Activated naive CD8-positive, alpha-beta T cell (primary cell): ENCODE data around the gene ACTN2.

Source experiments
- H3K27ac Mint-ChIP-seq: one replicate; pipeline ENCODE4 v1.8.0; 2021; ENCODE audit warnings: mixed read lengths
- H3K27me3 Mint-ChIP-seq: one replicate; pipeline ENCODE4 v1.8.0; 2021; ENCODE audit warnings: mixed read lengths
- H3K36me3 Mint-ChIP-seq: one replicate; pipeline ENCODE4 v1.8.0; 2021; ENCODE audit warnings: mixed read lengths
- H3K4me1 Mint-ChIP-seq: one replicate; pipeline ENCODE4 v1.8.0; 2021; ENCODE audit warnings: low read depth, mixed read lengths
- H3K4me3 Mint-ChIP-seq: one replicate; pipeline ENCODE4 v1.8.0; 2021; ENCODE audit warnings: mild to moderate bottlenecking, mixed read lengths
- H3K9me3 Mint-ChIP-seq: one replicate; pipeline ENCODE4 v1.8.0; 2021; ENCODE audit warnings: low read depth, mixed read lengths

The ACTN2 gene

DNA sequence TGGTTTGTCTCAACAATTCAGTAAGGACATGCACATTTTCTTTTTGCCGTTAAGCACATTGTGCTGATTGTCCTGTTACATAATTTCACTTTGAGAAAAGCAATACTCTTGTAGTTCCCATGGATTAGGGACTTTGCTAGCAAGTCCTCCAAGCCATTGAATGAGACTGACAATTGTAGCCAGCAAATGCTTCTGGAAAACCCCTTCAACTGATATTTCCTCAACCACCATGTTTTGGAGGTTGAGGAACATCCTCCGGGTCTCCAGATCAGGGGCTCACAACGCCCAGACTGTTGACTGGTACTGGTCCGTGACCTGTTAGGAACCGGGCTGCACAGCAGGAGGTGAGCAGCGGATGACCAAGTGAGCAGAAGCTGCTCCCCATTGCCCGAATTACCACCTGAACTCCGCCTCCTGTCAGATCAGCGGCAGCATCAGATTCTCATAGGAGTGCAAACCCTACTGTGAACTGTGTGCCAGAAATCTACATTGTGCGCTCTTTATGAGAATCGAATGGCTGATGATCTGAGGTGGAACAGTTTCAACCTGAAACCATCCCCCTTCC is 24.1 kb downstream of the ACTN2 start:
- Mint-ChIP-seq H3K36me3 (no peaks in the 10 kb centered on the region), H3K4me1 (no peaks in the 10 kb centered on the region), H3K9me3 (no peaks in the 10 kb centered on the region), H3K27me3 (peaks cover 11% of the 10 kb centered on the region), H3K4me3 (no peak overlapping the region), H3K27ac (no peak overlapping the region)

DNA sequence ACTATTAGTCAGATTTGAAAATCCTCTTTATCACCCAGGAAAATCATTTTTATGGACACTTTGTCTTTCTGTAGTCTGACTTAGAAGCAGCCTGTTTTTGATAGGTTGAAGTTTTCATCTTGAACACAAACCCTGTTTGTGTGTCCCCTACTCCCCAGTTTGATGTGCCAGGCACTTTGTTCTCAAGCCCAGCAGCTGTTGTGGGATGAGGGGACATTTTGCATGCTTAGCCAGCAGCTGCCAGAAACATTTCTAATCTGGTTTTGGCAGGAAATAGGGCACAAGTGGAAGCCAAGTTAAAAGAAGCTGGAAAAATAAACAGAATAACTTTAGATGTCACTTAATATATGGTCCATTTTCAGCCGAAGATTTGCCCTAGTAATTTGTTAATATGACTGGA is 29.9 kb downstream of the ACTN2 start:
- no peaks in the 10 kb centered on the region for H3K4me1 Mint-ChIP-seq
- H3K27me3 Mint-ChIP-seq: peaks cover 26% of the 10 kb centered on the region
- H3K27ac Mint-ChIP-seq: no peak overlapping the region
- no peaks in the 10 kb centered on the region for H3K9me3 Mint-ChIP-seq
- H3K4me3 Mint-ChIP-seq: no peak overlapping the region
- H3K36me3 Mint-ChIP-seq: no peaks in the 10 kb centered on the region

DNA sequence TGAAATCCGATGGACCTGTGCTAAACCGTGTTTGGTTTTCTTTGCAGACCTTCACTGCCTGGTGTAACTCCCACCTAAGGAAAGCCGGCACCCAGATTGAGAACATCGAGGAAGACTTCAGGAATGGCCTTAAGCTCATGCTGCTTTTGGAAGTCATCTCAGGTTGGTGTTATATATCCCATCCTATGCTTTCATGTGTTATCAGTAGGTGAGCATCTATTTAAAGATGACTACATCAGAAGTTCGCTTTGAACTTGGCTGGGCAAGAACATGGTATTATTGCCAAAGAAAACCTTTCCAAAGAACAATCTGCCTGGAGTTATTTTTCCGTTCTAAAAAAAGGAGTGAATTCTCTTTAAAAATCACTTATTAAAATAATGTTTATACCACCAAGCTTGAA is 31.5 kb downstream of the ACTN2 start:
- no peaks in the 10 kb centered on the region for H3K36me3 Mint-ChIP-seq
- H3K4me3 Mint-ChIP-seq: no peak overlapping the region
- no peak overlapping the region for H3K27ac Mint-ChIP-seq
- H3K27me3 Mint-ChIP-seq: peaks cover 21% of the 10 kb centered on the region
- no peaks in the 10 kb centered on the region for H3K9me3 Mint-ChIP-seq
- H3K4me1 Mint-ChIP-seq: no peaks in the 10 kb centered on the region

DNA sequence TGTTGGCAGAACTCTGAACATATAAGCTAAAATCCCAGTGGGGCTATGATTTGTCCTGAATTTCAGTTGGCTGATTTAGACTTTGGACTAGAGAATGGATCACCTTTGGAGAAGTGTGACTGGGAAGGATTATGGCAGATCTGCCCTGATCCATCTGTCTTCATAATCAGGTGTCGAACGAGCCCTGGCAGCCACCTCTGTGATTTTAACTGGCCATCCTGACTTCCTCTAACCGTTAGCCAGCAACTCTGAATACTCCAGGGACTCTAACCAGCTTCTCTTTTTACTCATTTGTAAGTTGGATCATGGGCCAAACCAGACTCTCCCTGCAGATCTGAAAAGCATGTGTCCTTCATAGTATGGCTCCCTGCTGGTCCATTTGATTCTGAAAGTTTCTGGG is 32.0 kb downstream of the ACTN2 start:
- H3K4me1 Mint-ChIP-seq: no peaks in the 10 kb centered on the region
- H3K27me3 Mint-ChIP-seq: peaks cover 20% of the 10 kb centered on the region
- no peaks in the 10 kb centered on the region for H3K9me3 Mint-ChIP-seq
- H3K36me3 Mint-ChIP-seq: no peaks in the 10 kb centered on the region
- H3K4me3 Mint-ChIP-seq: no peak overlapping the region
- H3K27ac Mint-ChIP-seq: no peak overlapping the region

DNA sequence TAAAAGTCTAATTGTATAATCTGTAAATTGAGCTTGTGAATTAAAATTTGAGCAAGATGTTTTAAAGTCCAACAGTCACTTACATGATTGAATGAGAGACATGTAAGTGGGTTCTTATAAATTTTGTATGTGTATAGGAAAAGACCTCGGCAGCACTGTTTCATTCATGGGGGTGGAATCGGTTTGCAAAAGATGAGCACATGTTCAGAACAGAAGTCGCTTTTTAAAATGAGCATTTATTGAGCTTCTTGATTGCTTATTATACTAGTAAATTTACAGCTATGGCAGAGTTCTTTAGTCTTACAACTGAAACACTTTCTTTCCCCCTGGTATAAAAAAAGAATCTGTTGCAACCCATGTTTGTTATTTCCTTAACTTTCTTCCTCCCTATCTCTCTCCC is 33.9 kb downstream of the ACTN2 start:
- Mint-ChIP-seq H3K27me3 (peaks cover 20% of the 10 kb centered on the region), H3K9me3 (no peaks in the 10 kb centered on the region), H3K4me1 (no peaks in the 10 kb centered on the region), H3K36me3 (no peaks in the 10 kb centered on the region), H3K27ac (no peak overlapping the region), H3K4me3 (no peak overlapping the region)

DNA sequence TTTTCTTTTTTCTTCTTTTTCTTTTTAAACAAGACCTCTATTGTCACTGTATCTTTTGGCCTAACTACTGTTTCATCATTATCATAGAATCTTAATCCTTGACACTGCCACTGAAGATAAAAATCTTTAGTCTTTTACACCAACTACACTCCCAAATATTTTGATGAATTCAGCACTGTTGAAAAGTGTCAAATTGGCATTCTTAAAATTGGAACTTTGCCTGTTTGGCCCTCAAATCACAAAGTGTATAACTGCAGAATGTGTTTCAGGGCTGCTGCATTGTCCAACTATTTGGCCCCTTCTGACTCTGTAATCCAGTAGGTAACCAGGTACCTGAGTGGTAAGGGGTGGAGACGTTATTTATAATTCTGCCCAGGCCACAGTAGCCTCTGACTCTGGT is 34.3 kb downstream of the ACTN2 start:
- peaks cover 20% of the 10 kb centered on the region for H3K27me3 Mint-ChIP-seq
- H3K36me3 Mint-ChIP-seq: no peaks in the 10 kb centered on the region

DNA sequence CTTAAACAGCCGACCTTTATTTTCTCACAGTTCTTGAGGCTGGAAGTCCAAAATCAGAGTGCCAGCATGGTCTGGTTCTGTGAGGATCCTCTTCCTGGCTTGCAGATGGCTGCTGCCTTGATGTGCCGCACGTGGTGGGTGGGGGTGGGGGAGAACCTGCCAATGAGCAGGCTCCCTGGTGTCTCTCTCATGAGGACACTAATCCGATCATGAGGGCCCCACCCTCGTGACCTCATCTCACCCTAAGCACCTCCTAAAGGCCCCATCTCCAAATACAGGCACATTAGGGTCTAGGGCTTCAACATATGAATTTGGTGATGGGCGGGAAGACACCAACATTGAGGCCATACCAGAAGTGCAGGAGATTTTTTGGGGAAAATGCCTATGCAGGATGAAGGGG is 37.8 kb downstream of the ACTN2 start:
- H3K4me1 Mint-ChIP-seq: no peaks in the 10 kb centered on the region
- no peak overlapping the region for H3K4me3 Mint-ChIP-seq
- H3K27me3 Mint-ChIP-seq: peaks cover 8% of the 10 kb centered on the region
- H3K27ac Mint-ChIP-seq: no peak overlapping the region
- H3K36me3 Mint-ChIP-seq: no peaks in the 10 kb centered on the region
- H3K9me3 Mint-ChIP-seq: no peaks in the 10 kb centered on the region

More for the DNA sequence above, 34.3 kb downstream of the ACTN2 start:
- Mint-ChIP-seq H3K4me3 (no peak overlapping the region), H3K4me1 (no peaks in the 10 kb centered on the region), H3K27ac (no peak overlapping the region), H3K9me3 (no peaks in the 10 kb centered on the region)

DNA sequence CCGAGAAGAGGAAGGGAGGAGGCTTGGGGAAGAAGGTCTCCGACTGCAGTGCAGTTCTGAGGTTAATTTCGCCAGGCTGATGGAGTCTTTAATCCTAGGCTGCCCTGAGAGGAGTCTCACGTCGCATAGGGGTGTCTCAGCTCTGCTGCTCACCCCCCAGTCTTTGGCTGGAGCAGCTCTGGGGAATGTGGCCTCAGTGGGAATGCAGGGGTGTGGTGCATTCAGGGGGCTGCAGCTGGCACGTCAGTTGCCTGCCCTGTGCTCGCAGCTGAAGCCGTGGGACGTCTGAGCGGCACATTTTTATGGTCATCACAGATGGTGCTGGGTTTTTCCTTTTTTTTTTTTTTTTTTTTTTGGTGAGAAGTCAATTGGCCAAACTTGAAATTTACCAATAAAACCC is 38.2 kb downstream of the ACTN2 start:
- Mint-ChIP-seq H3K27me3 (peaks cover 5% of the 10 kb centered on the region), H3K4me1 (no peaks in the 10 kb centered on the region), H3K27ac (no peak overlapping the region), H3K4me3 (no peak overlapping the region), H3K9me3 (no peaks in the 10 kb centered on the region), H3K36me3 (no peaks in the 10 kb centered on the region)

DNA sequence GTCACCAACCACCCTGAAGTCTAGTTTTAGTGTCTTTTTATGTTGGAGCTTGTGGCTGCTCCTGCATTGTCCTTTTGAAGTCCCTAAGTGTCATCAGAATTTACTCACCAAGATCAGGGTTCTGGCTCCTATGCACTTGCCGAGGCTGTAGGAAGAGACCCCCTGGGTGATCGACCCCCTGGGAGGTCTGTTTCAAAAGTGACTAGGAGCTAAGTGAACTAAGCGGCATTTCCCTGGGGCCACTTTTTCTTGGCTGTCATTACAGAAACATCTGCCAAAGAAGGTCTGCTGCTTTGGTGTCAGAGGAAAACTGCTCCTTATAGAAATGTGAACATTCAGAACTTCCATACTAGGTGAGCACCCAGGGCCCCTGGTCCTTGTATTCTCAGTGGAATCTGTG is 39.4 kb downstream of the ACTN2 start:
- H3K27me3 Mint-ChIP-seq: peaks cover 1% of the 10 kb centered on the region
- no peaks in the 10 kb centered on the region for H3K4me1 Mint-ChIP-seq
- no peak overlapping the region for H3K4me3 Mint-ChIP-seq
- H3K27ac Mint-ChIP-seq: no peak overlapping the region
- H3K36me3 Mint-ChIP-seq: no peaks in the 10 kb centered on the region
- H3K9me3 Mint-ChIP-seq: no peaks in the 10 kb centered on the region

DNA sequence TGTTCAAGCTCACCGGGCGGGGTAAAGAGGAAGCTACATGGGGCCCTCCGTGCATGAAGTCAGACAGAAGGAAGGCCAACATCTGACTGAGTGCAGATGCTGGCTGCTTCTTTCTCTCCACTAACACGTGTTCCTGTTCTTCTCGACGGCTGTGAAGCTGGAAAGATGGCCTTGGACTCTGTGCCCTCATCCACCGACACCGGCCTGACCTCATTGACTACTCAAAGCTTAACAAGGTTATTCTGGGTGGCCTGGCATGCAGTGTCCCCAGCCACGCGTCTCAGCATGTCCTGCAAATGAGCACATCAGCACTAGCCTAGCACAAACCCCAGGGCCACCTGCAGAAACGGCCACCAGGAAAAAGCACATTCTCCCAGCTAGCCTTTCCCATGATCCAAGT is 41.2 kb downstream of the ACTN2 start:
- H3K27me3 Mint-ChIP-seq: peaks cover 1% of the 10 kb centered on the region
- H3K4me3 Mint-ChIP-seq: no peak overlapping the region
- H3K4me1 Mint-ChIP-seq: no peaks in the 10 kb centered on the region
- no peaks in the 10 kb centered on the region for H3K9me3 Mint-ChIP-seq
- no peak overlapping the region for H3K27ac Mint-ChIP-seq
- no peaks in the 10 kb centered on the region for H3K36me3 Mint-ChIP-seq

DNA sequence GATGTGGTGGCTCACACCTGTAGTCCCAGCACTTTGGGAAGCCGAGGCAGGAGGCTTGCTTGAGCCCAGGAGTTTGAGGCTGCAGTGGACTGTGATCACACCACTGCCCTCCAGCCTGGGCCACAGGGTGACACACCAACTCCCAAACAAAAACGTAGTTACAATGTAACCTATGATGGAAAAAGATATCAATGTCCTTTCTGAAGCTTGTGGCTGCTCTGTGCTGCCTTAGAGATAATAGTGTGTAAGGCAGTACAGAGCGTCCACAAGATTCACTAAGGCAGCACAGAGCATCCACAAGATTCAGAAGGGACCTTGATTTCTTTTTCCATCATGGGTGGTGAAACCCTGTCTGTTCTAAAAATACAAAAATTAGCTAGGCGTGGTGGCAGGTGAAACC is 42.5 kb downstream of the ACTN2 start:
- Mint-ChIP-seq H3K36me3 (no peaks in the 10 kb centered on the region), H3K9me3 (no peaks in the 10 kb centered on the region), H3K27me3 (peaks cover 1% of the 10 kb centered on the region), H3K4me3 (no peak overlapping the region), H3K27ac (no peak overlapping the region), H3K4me1 (no peaks in the 10 kb centered on the region)

DNA sequence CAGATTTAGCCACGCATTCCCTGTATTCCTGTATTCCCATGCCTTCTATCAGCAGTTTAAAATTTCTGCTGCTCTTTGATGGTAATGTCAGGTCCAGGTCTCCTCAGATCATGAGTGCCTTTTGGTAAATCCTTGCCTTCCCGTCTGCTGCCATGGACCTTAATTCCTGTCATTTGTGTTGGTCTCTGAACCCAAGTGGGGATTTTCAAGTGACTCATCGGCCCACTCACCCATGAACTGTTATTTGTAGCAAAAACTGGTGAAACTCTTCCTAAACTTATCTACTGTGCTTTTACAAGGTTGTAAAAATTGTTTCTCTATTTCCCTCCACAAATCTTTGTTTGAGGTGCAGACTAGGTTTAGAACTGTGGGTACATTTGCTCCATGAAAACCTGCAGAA is 47.4 kb downstream of the ACTN2 start:
- Mint-ChIP-seq H3K27ac (no peak overlapping the region), H3K27me3 (no peaks in the 10 kb centered on the region), H3K36me3 (no peaks in the 10 kb centered on the region), H3K9me3 (no peaks in the 10 kb centered on the region), H3K4me1 (peaks cover 2% of the 10 kb centered on the region), H3K4me3 (no peak overlapping the region)

DNA sequence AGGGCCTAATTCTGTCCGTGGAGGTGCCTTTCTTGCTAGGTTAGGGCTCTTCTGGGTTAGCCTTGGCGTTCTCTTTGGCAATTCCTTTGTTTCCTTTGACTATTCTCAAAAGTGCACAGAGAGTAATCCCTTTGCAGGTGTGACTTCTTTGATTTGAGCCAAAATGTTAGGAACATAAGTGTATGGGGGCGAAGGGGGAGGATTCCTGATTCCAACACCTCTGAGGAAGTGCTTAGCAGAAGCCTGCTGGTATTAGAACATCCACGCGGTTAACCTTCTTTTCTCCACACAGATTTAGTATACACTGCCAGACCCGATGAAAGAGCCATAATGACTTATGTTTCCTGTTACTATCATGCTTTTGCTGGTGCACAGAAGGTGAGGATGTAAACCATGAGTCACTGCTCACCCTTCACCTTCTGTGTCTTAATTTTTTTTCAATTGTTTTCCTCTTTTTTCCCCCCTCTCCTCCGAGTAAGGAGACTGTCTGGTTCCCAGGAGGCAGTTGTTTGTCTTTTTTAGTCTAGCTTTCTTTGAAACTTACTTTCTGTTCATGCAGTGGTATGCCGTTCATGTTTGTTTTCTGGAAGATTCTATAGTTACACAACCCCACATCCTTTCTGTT is 48.0 kb downstream of the ACTN2 start:
- no peaks in the 10 kb centered on the region for H3K27me3 Mint-ChIP-seq
- no peak overlapping the region for H3K4me3 Mint-ChIP-seq
- peaks cover 2% of the 10 kb centered on the region for H3K4me1 Mint-ChIP-seq
- no peaks in the 10 kb centered on the region for H3K36me3 Mint-ChIP-seq
- no peak overlapping the region for H3K27ac Mint-ChIP-seq
- H3K9me3 Mint-ChIP-seq: no peaks in the 10 kb centered on the region

DNA sequence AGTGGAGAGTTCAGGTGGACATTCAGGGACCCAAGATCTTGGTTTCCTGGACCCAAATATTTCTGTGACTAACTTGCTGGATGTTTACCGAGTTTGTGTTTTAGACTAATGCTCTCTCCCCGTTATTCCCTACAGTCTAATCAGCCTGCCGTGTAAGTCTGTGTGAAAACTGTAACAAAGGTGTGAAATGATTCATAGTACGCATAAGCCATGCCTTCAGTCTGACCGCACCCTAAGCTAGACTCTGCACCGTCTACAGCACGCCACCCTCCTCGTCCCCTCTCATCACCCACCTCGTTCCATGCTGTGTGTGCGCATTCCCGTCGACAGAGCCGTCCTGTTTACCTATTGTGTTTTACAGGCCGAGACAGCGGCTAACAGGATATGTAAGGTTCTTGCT is 50.5 kb downstream of the ACTN2 start:
- Mint-ChIP-seq H3K9me3 (no peaks in the 10 kb centered on the region), H3K4me1 (peaks cover 2% of the 10 kb centered on the region), H3K27me3 (peaks cover 1% of the 10 kb centered on the region), H3K4me3 (no peak overlapping the region), H3K27ac (no peak overlapping the region), H3K36me3 (no peaks in the 10 kb centered on the region)

DNA sequence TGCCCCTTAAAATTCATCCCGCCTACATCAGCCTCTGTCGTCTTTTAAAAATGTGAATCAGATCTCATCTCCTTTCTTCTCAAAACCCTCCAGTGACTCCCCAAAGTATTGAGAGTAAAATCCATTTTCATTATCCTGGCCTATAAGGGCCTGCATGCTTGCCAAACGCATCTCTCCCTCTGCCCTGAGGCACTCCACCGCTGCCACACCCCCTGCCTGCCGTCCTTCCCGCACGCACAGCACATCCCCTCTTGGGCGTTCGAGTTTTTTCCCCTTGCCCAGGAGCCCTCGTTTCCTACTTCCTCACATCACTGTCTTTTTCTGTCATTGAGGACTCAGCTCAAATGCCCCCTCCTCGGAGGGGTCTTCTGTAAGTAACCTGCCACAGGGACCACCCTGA is 55.5 kb downstream of the ACTN2 start:
- H3K36me3 Mint-ChIP-seq: no peaks in the 10 kb centered on the region
- no peaks in the 10 kb centered on the region for H3K4me1 Mint-ChIP-seq
- H3K27me3 Mint-ChIP-seq: peaks cover 1% of the 10 kb centered on the region
- H3K9me3 Mint-ChIP-seq: no peaks in the 10 kb centered on the region
- H3K4me3 Mint-ChIP-seq: no peak overlapping the region
- no peak overlapping the region for H3K27ac Mint-ChIP-seq

DNA sequence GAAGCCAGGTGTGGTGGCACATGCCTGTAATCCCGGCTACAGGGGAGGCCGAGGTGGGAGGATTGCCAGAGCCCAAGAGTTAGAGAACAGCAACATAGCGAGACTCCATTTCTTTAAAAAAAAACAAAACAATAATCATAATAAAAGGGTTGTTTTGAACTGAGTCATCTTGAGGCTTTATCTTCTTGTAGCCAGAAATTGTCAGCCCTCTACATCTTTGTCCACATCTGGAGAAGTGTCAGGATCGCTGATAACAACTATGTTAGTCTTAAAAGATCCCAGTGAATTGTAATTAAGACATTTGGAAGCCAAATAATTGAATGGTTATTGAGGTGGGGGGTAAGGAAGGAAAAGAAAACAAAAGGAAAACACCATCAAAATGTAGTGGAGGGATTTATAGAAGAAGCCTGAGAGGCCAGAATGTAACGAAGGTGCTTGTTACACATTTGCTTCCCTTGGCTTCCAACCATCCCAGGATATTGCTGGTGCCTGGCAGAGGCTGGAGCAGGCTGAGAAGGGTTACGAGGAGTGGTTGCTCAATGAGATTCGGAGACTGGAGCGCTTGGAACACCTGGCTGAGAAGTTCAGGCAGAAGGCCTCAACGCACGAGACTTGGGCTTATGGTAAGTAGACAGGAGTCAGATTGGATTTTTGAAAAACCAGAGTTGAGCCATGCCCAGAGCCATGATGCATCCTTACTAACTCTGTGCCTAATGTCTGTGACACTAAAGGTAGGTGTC is 56.3 kb downstream of the ACTN2 start:
- H3K27ac Mint-ChIP-seq: no peak overlapping the region

More for the DNA sequence above, 56.3 kb downstream of the ACTN2 start:
- Mint-ChIP-seq H3K27me3 (peaks cover 1% of the 10 kb centered on the region), H3K36me3 (no peaks in the 10 kb centered on the region), H3K4me3 (no peak overlapping the region), H3K9me3 (no peaks in the 10 kb centered on the region), H3K4me1 (no peaks in the 10 kb centered on the region)
